GM18909 (cell line): ENCODE results near the gene KSR1.

Experiments
- ATAC-seq: cut with Tn5 transposase; IDR thresholded peaks from one replicate; pipeline ENCODE4 v1.9.1; 2021; ENCODE audit warnings: mild to moderate bottlenecking; ENCODE audit not compliant: unreplicated experiment, poor library complexity

Gene KSR1

DNA sequence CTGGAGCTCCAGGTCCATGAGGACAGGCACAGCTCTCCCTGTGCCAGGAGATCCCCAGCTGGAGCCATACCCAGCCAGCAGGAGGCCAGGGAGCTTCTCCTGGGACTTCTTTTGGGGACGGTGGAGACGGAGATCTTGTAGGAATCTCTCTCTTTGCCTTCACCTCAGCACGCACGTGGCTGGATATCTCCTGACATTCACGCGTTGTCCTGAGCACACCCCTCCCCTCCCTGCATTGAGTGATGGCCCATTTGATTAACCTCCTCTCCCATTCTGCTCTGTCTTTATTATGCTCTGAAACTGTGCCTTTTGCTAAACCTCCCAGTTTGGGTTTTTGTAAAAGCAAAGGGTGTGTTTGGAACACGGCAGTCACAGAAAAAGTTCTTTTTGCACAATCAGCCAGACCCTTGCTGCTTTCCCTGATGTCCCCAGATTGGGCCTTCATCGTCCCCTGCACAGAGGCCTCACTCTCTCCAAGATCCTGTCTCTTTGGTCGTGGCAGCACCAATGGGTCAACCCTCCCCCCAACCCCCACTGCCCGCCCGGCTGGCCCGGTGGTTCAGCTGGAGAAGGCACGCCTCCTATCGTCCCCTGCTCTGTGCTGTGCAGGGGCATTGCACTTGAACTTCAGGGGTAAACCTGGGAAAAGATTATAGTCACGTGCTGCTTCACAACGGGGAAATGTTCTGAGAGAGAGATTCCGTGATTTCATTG lies 142.2 kb downstream of the KSR1 start:
- ATAC-seq: no peak

DNA sequence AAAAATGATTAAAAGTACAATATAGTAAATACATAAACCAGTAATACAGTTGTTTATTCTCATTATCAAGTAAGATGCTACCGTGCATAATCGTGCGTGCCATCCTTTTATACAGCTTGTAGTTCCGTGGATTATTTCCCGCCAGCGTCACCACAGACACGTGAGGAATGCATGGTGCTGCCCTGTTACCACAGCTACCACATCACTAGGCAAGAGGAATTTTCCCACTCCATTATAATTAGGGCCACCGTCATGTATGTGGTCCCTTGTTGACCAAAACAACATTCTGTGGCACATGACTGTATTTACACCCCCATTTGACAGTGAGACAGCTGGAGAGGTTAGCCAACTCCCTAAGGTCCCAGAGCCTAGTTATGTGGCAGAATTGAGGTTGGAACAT lies 144.2 kb downstream of the KSR1 start:
- no peak for ATAC-seq

DNA sequence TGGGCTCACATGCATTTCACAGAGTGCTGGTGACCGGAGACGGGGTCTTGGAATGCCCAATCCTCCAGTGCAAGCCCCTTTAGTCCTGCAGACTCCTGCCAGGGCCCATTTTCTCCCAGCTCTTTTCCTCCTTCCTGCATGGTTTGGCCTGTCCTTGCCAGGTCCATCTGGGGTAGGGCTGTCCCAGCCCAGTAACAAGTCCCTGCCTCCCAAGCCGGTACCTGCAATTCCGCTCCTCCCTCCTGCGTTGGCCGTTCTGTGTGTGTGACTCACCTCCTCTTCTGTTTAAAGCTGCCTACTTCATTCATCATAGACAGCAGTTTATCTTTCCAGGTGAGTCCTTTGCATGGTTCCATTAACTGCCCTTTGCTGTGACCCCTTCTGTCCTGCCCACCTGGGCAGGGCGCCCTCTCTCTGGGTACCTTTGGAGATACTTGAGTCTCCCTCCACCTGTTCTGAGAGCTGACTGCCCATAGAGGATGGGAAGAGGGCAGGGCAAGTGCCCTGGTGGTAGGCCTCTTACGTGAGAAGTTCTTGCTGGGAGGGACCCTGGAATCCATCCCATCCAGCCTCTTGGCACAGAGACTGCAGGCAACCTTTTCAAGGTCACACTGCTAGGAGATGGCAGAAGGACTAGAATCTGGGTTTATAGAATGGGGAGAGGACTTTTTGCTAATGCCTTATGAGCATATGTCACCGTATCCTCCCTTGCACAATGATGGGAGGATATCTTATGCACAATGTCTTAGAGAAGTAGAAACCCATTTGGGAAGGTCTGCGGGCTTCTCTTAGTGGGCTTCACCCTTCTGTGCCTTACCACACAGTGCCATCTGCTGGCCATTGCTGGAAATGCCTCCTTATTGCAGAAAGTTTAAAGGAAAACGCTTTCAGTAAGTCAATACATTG lies 145.1 kb downstream of the KSR1 start:
- ATAC-seq: no peak

DNA sequence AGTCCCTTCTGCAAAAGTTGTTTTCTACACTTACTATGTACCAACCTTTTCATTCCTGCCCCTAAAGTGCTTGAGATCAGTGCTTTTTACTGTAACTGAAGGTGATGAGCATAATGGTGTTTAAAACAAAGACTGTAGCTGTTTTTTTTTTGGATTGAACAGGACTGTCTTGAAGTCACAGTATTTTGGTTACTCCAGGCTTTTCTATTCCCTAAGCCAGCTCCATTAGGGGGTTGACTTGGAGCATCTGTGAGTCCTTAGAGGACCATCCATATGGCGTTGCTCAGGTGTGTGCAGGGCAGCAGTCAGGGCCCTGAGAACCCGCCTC lies 145.7 kb downstream of the KSR1 start:
- ATAC-seq: no peak

DNA sequence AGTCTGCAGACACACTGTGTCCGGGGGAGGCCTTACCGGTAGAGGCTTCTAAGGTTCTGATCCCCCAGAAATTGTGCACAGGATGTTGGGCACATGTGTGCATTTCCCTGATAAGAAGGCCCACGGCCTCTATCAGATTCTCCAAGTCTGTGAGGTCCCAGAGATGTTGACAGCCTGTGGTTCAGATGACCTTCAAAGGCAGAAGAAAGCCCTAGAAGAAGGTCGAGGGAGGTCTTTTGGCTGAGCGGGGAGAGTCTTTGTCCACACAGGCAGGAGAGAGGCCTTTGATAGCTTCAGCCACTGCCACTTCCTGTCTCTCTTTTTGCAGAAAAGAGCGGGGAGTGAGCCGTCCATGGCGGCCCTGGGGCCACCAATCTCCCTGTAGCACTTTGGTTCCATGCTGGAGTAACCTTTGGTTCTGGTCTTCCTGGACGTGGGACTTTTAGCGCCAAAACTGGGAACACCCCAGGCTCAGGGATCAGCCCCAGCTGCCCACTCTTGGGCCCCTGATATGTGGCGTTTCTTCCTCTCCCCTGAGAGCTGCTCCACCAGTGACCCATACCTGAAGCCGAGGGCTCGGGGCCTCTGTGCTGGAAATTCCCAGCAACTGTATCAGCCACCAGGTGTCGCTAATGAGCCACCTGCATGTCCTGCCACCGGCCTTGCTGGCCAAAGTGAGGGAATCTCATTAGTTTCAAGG lies 146.6 kb downstream of the KSR1 start:
- ATAC-seq: no peak

DNA sequence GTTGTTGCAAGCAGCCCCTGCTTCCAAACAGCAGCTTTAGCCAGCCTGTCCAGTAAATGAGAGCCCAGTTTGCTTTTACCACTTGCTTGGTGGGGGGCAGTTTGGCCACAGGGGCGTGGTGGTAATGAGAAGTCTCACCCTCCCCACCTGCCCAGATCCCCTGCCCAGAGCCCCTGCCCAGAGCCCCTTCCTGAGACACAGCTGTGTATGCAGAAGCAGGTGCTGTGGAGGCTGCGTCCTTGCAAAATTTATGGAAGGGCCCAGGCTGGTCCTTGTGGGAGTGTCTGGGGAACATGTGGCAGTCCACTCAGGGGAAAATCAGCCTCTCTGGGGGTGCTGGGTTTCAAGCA lies 147.1 kb downstream of the KSR1 start:
- ATAC-seq: no peak

DNA sequence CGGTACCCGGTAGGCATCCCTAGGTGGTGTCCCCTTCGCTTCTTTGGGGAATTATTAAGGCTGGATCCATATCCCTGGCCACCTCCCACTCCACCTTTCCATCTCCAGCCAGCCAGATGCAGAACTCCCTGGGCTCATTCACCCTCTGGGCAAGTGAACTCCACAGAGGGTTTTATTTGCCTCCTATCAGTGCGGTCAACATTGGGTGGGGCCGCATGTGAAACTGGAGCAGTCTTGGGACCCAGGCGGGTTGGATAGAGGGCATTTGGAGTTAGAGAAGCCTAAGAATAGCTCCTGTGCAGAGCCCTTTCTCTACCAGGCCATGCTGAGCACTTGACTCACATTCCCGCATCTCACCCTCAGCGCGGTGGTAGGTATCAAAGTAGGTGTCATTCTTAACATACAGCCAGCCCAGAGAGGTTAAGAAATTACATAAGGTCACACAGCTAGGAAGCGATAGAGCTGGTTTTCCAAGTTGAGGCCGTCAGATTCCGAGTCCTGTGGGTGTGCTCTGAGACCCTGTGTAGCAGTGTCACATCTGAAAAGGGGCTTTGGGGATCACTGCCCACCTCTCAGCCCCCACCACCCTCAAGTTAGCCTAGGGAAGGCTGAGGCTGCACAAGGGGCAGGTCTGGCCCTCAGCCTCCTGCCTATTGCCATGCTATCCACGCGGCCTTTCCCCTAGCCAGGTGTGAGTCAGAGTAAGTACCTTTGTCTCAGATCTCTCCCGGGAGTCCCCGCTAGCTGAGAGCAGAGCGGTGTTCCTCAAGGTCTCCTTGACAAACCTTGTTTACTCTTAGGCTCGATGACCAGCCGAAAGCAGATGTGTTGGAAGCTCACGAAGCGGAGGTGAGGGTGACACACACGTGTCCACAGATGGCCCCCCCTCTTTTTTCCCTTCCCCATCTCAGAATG lies 147.9 kb downstream of the KSR1 start:
- no peak for ATAC-seq

DNA sequence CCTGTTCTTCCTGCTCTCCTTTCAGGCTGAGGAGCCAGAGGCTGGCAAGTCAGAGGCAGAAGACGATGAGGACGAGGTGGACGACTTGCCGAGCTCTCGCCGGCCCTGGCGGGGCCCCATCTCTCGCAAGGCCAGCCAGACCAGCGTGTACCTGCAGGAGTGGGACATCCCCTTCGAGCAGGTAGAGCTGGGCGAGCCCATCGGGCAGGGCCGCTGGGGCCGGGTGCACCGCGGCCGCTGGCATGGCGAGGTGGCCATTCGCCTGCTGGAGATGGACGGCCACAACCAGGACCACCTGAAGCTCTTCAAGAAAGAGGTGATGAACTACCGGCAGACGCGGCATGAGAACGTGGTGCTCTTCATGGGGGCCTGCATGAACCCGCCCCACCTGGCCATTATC lies 149.2 kb downstream of the KSR1 start:
- no peak for ATAC-seq

DNA sequence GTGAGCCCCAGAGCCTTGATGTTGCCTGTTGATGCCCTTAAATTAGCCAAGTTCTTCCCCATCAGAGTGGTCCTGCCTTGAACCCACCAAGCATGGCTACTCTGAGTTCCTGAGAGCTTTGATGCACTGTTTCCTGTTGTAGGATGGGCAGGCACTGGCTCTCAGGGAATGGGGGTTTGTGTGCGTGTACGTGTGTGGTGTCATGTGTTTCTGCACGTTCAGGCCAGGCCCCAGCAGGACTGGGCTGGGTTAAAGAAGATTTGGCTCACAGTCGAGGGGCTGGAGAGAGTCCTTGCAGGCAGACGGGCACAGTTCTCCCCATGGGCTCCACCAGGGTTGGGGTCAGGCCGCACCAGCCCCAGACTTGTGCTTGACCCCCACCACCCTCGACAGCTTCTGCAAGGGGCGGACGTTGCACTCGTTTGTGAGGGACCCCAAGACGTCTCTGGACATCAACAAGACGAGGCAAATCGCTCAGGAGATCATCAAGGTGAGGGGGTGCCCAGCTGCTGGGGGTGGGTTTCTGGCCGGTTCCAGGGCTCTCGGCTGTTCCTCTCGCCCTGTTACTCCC lies 151.4 kb downstream of the KSR1 start:
- no peak for ATAC-seq

DNA sequence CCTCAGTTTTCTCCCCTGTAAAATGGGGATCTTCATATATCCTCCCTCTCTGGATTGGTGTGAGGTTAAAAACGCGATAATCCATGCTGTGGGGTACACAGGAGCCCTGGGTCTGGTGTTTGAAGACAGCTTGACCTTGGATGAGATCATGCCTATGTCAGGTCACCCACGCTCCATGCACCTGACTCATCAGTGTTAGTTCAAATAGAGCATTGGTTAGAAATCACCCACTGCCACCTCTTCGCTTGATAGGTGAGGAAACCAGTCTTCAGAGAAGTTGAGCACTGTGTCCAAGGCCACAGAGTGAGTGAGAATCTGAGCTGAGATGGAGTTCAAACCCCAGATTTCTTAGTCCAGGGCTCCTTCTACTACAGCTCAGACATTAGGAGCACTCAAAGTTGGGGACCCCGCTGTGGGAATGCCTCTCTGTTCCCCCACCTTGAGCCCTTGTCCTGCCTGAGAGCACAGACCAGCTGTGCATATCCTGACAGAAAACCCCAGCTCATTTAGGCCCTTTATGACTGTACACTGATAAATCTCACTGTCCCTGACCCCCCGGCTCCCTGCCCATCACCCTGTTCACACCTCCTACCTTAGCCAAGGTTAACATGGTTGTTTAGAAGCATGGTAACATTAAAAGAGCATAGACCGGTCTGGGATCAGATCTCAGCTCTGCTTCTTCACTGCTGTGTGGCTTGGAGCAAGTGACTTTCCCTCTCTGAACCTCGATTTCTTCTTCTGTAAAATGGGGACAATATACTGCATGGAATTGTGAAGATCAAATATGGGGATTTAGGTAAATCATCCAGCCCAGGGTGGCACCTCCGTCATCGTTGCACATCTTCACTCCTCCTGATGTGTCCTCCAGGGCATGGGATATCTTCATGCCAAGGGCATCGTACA lies 152.3 kb downstream of the KSR1 start:
- ATAC-seq: no peak

DNA sequence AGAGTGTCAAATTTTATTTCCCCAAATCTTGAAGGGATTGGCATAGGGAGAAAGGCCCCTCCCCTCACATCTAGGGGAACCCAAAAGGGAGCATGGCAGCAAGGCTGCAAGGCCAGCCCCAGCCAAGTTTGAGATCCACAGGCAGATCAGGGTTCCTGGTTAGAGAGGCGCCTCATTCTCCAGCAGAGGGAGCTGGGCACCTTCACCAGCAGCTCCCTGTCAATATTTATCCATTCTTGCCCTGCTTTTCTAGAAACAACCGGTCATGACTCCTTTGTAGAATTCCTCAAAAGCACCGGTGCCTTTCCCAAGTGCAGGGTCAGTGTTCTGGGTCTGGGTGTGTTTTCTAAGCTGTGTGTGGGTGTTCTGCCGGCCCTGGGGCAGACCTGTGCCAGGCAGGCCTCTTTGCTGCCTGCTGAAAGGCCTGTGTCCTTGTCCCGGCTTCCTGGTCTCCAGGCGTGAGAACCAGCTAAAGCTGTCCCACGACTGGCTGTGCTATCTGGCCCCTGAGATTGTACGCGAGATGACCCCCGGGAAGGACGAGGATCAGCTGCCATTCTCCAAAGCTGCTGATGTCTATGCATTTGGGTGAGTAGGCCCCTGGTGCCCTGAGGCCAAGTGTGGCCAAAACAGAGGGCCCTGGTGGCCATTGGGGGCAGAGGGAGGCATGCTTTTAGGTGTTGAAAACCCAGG lies 153.5 kb downstream of the KSR1 start:
- no peak for ATAC-seq

DNA sequence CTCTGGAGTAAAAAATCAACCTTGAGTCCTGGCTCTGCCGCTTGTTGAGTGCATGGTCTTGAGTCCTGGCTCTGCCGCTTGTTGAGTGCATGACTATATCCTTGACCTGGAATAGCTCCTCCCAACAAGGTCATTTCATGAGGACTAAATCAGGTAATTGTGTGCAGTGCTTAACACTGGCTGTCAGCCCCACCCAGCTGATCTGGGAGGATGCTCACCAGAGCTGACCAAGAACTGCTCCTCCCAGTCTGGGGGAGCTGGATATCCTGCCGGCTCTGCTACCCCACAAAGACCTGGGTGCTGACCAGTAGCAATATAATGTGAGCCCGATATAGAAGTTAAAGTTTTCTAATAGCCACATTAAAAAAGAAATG lies 154.0 kb downstream of the KSR1 start:
- ATAC-seq: no peak

DNA sequence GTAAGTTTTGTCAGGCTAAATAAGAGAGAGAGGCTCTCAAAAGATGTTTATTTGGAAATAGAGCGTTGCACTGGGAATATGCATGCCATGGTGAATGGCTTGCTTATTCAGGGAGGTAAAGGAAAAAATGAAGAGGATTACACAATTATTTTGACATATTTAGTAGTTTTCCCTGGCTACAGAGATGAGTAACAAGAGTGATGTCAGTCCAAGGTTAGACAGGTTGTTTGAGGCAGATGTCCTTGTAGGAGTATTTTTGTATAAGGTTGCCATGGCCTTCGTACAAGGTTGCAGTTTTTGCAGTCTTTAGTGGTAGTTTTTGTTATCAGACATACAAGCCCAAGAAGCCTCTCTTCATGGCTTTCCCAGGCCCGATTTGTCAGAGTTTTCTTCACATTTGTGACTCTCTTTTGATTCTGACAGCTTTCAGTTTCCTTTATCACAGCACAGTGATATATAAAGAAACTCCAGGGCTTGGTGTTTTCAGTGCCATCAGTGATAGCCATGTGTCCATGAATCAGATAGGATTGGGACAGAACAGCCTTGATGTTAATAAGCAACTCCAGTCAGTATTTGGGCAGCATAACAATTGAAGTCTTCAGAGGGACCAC lies 156.0 kb downstream of the KSR1 start:
- no peak for ATAC-seq

DNA sequence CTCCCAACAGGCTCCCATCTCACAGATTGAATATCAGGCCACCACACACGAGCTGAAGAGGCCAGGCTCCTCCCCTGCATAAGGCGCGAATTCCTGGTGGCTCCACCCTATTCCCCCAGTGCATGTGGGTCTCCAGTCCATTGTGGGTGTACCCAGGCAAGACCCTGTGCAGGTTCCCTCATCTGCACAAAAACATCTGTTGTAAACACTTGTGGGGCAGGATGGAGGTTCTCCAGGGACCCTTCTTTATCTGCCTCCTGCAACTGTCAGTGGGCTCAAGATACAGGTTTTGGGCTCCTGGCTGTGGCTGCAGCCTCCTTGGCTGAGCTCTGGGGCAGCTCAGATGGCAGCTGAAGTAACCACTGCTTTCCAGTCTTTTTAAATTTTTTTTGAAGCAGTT lies 157.2 kb downstream of the KSR1 start:
- no peak for ATAC-seq

DNA sequence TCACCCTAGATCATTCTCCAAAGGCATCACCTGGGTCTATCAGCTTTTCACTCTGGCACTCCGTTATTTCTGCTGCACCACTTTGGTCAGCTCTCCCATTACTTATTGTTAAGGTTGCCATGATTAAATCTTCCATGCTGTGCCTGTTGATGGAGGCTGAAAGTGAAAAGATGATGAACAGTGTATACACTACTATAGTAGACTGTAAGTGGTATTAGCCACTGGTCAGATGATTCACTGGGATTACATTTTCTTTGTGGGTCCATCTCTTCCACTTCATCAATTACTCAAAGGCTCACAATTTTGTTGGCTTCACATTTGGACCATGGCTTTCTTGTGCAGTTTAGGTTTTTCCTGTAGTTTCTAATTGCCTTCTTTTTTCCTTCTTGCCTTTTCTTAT lies 158.9 kb downstream of the KSR1 start:
- no peak for ATAC-seq

DNA sequence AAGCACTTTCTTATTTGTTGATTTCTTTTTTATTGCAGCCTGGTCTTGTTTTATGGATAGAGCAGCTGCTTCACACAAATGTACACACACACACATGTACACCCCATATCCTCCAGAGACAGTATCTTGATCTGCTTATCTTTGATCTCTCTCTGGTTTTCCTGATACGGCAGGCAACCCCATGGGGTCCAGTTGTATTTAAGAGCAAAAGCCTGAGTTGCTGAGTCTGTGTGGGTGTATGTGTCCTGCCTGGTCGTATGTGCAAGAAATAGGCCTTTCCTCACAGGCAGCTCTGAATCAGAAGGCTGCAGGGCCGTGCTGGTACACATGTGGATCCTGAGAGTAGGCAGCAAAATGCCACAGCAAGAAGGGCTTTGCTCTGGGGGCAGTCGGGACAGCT lies 160.2 kb downstream of the KSR1 start:
- no peak for ATAC-seq

DNA sequence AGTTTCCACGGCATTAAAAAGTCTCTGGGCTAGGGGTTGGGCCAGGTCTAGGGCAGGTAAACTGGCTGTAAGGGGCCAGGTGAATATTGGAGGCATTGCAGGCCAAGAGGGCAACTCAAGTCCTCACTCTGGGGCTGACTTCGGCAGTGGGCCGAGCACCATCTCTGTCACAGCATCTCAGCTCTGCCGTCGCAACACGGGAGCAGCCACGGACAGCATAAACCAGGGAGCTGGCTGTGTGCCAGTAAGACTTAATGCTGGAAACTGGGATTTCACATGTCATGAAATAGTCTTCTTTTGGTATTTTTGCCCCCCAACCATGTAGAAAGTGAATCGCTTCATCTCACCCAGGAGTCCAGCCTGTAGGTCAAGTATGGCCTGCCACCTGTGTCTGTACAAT lies 162.2 kb downstream of the KSR1 start:
- ATAC-seq: no peak

DNA sequence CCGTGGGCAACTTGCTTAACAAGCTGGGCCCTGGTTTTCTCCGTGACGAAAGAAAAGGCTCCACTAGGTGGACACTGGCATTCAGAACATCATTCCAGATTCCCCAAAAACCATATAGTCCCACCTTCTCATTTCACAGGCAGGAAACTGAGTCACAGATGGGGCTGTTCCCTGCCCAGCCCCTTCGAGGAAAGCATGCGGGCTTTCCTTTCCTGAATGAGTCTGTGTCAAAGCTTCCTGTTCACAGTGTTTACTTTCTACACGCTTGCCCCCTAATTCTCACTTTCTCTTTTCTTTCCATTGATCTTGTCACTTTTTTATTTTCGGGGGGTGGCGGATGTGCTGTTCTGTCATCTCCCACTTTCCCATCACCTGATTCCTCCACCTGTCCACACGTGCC lies 164.5 kb downstream of the KSR1 start:
- ATAC-seq: no peak
